Frontal cortex (tissue), 4 donors: Measurements from ENCODE around the gene ANKRD13B. TPM values are rescaled to one million over a fixed set of nuclear protein-coding genes. Genes with fewer than 3 reads are reported as not detected.
"Not testable (repeated sequence)": the region's sequence is repeated elsewhere in the genome, so short reads cannot be mapped to it uniquely, and the experiment has no call there.

Experiments
- DNase-seq, 2 donors: peaks; one replicate each; pipeline ENCODE4 v3.0.0; 2012; ENCODE audit warnings: low spot score in 2 of 2
- FAIRE-seq: peaks from 2 replicates; lab custom pipeline; 2012; peaks lifted over from hg19 to GRCh38; lab: Jason Lieb, UNC
- total RNA-seq: library from RNA; depleted of rRNA; stranded (reverse); fragments of >200 nt; gene quantifications from one replicate; pipeline ENCODE4 v1.2.3, GENCODE V29; 2014
- donor health status: control.
- donor health status: control.
- donor health status: control.

ANKRD13B gene
- total RNA-seq, 1 donor from 2014 or later: 19.6 TPM

- no peak for FAIRE-seq
- no peak for DNase-seq
Observed at GRCh38 chr17:29628644-29629043, 35.7 kb downstream of the ANKRD13B start.

- FAIRE-seq (no peak), DNase-seq (no peak)
Observed at GRCh38 chr17:29629839-29630238, 36.9 kb downstream of the ANKRD13B start.

- DNase-seq (no peak), FAIRE-seq (no peak)
Observed at GRCh38 chr17:29630630-29631193, 37.8 kb downstream of the ANKRD13B start.

- no peak for DNase-seq
Observed at GRCh38 chr17:29633886-29634285, 41.0 kb downstream of the ANKRD13B start.

GRCh38 chr17:29640413-29640812, 47.5 kb downstream of the ANKRD13B start:
- FAIRE-seq (no peak), DNase-seq (no peak)

More at GRCh38 chr17:29633886-29634285, 41.0 kb downstream of the ANKRD13B start:
- FAIRE-seq: no peak

- no peak for FAIRE-seq
Observed at GRCh38 chr17:29640981-29641642, 48.2 kb downstream of the ANKRD13B start.

GRCh38 chr17:29642171-29642611, 49.3 kb downstream of the ANKRD13B start:
- FAIRE-seq (no peak), DNase-seq (no peak)

More at GRCh38 chr17:29640981-29641642, 48.2 kb downstream of the ANKRD13B start:
- DNase-seq: no peak

- DNase-seq (no peak), FAIRE-seq (no peak)
Observed at GRCh38 chr17:29643817-29644160, 50.9 kb downstream of the ANKRD13B start.

GRCh38 chr17:29645515-29646051, 52.7 kb downstream of the ANKRD13B start:
- DNase-seq: no peak
- FAIRE-seq: no peak

- FAIRE-seq: no peak
- DNase-seq: no peak
Observed at GRCh38 chr17:29648005-29648404, 55.1 kb downstream of the ANKRD13B start.

- FAIRE-seq (no peak), DNase-seq (no peak)
Observed at GRCh38 chr17:29649359-29649758, 56.4 kb downstream of the ANKRD13B start.

GRCh38 chr17:29650396-29650795, 57.5 kb downstream of the ANKRD13B start:
- FAIRE-seq: no peak
- no peak for DNase-seq

- DNase-seq, FAIRE-seq: not testable (repeated sequence)
Observed at GRCh38 chr17:29651913-29652312, 59.0 kb downstream of the ANKRD13B start.

- FAIRE-seq: no peak
- DNase-seq: no peak
Observed at GRCh38 chr17:29652976-29653375, 60.0 kb downstream of the ANKRD13B start.

GRCh38 chr17:29653995-29654714, 61.2 kb downstream of the ANKRD13B start:
- DNase-seq (no peak), FAIRE-seq (no peak)

- FAIRE-seq (no peak), DNase-seq (no peak)
Observed at GRCh38 chr17:29655323-29655722, 62.4 kb downstream of the ANKRD13B start.

GRCh38 chr17:29659155-29659554, 66.2 kb downstream of the ANKRD13B start:
- no peak for FAIRE-seq
- no peak for DNase-seq

GRCh38 chr17:29661213-29661612, 68.3 kb downstream of the ANKRD13B start:
- no peak for FAIRE-seq
- DNase-seq: no peak

GRCh38 chr17:29663155-29663554, 70.2 kb downstream of the ANKRD13B start:
- no peak for DNase-seq

More at GRCh38 chr17:29663155-29663554, 70.2 kb downstream of the ANKRD13B start:
- no peak for FAIRE-seq
